Breast epithelium (tissue), 4 donors: ENCODE data around the gene FMNL2. TPM values are rescaled to one million over a fixed set of nuclear protein-coding genes. Genes with fewer than 3 reads are reported as not detected.

ENCODE experiments used
- DNase-seq, 2 donors: peaks; one replicate each; pipeline ENCODE4 v3.0.0-alpha.2; 2019; ENCODE audit warnings: low spot score in 2 of 2
- H3K27ac ChIP-seq, 2 donors: fragments of 200-600 bp; sonication (generic) in 1 of 2; one replicate each; pipeline ENCODE4 v1.5.1; 2016 to 2019; ENCODE audit warnings: mild to moderate bottlenecking in 1 of 2
- H3K27me3 ChIP-seq, 2 donors: fragments of 200-600 bp; sonication (generic) in 1 of 2; one replicate each; pipeline versions ENCODE4 v1.5.1 to v1.6.0; 2017 to 2019; ENCODE audit warnings: control low read depth in 1 of 2, mild to moderate bottlenecking in 1 of 2
- H3K36me3 ChIP-seq: fragments of 200-600 bp; one replicate; pipeline ENCODE4 v1.5.1; 2019
- H3K4me1 ChIP-seq, 2 donors: fragments of 200-600 bp; sonication (generic); one replicate each; pipeline ENCODE4 v1.5.1; 2016 to 2019; ENCODE audit warnings: control low read depth in 1 of 2
- H3K4me3 ChIP-seq, 3 donors: fragments of 200-600 bp; sonication (generic); 1 replicate in 2 of 3; 2 replicates in 1 of 3; pipeline ENCODE4 v1.5.1; 2016 to 2019; ENCODE audit warnings: mild to moderate bottlenecking in 3 of 3, moderate library complexity in 2 of 3
- H3K9me3 ChIP-seq, 2 donors: fragments of 200-600 bp; sonication (generic) in 1 of 2; one replicate each; pipeline ENCODE4 v1.5.1; 2016 to 2019; ENCODE audit warnings: control low read depth in 1 of 2
- POLR2A ChIP-seq: fragments of 450-650 bp; IDR thresholded peaks from one replicate; pipeline ENCODE4 v1.6.1; 2016; ENCODE audit warnings: antibody characterized with exemption, mild to moderate bottlenecking, moderate library complexity
- POLR2AphosphoS5 ChIP-seq, 3 donors: sonication (generic); formaldehyde crosslinking; IDR thresholded peaks; one replicate each; pipeline ENCODE4 v1.6.1; 2017; ENCODE audit warnings: antibody characterized with exemption in 3 of 3
- intact Hi-C: fragments of 100-400 bp; cut with DNase I; formaldehyde crosslinking; loops from one replicate; pipeline ENCODE4 v1.15.1; 2023; ENCODE audit warnings: low total_unique reads
- total RNA-seq, 3 donors: library from RNA; depleted of rRNA; stranded (reverse); fragments of >200 nt; gene quantifications; one replicate each; pipeline ENCODE4 v1.1.0, GENCODE V29; 2016
- TF ChIP-seq, protein P1 (sequence below), 3 donors: fragments of 450-650 bp; IDR thresholded peaks; one replicate each; pipeline ENCODE4 v1.5.1; 2016 to 2017; ENCODE audit warnings: antibody characterized with exemption in 3 of 3, mild to moderate bottlenecking in 3 of 3, moderate library complexity in 3 of 3

Gene FMNL2
- total RNA-seq, 3 donors from 2014 or later = 36.1 to 78.1 (median 40.0) TPM

GRCh38 chr2:152550386-152550785 is 215.4 kb downstream of the FMNL2 start:
- Histone ChIP-seq H3K9me3 (no peaks in the 10 kb centered on the region), H3K4me1 (no peaks in the 10 kb centered on the region), H3K36me3 (no peaks in the 10 kb centered on the region), H3K27ac (no peak overlapping the region), H3K27me3 (no peaks in the 10 kb centered on the region), H3K4me3 (no peak overlapping the region)
- TF ChIP-seq, protein P1, sequence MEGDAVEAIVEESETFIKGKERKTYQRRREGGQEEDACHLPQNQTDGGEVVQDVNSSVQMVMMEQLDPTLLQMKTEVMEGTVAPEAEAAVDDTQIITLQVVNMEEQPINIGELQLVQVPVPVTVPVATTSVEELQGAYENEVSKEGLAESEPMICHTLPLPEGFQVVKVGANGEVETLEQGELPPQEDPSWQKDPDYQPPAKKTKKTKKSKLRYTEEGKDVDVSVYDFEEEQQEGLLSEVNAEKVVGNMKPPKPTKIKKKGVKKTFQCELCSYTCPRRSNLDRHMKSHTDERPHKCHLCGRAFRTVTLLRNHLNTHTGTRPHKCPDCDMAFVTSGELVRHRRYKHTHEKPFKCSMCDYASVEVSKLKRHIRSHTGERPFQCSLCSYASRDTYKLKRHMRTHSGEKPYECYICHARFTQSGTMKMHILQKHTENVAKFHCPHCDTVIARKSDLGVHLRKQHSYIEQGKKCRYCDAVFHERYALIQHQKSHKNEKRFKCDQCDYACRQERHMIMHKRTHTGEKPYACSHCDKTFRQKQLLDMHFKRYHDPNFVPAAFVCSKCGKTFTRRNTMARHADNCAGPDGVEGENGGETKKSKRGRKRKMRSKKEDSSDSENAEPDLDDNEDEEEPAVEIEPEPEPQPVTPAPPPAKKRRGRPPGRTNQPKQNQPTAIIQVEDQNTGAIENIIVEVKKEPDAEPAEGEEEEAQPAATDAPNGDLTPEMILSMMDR (IDR thresholded peaks at IDR 0.05) = no peak
- no peak for TF ChIP-seq POLR2A
- no peak for TF ChIP-seq POLR2AphosphoS5 (IDR thresholded peaks at IDR 0.05)
- intact Hi-C loops = no loop called here
- no peak for DNase-seq

GRCh38 chr2:152552888-152553287 is 217.9 kb downstream of the FMNL2 start:
- intact Hi-C loops = no loop called here
- Histone ChIP-seq H3K27me3 (no peaks in the 10 kb centered on the region), H3K4me1 (no peaks in the 10 kb centered on the region), H3K9me3 (no peaks in the 10 kb centered on the region), H3K4me3 (no peak overlapping the region), H3K27ac (no peak overlapping the region), H3K36me3 (no peaks in the 10 kb centered on the region)
- DNase-seq = no peak
- TF ChIP-seq POLR2A = no peak
- no peak for TF ChIP-seq POLR2AphosphoS5 (IDR thresholded peaks at IDR 0.05)
- TF ChIP-seq, protein P1 (IDR thresholded peaks at IDR 0.05) = no peak

DNA sequence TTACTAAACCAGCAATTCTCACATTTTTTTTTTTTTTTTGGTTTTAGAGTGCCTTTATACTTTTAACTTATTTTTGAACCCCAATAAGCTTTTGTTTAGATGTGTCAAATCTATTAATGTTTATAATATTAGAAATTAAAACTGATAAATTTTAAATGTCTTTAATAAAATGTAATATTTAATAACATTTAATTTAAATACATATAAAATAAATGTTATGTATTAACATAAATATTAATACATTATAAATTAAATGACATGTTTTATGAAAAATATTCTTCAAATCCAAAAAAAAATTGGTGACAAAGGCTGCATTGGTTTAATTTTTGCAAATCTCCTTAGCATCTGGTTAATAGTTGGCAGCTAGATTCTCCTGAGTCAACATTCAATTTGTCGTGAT is 218.5 kb downstream of the FMNL2 start:
- Histone ChIP-seq H3K9me3 (no peaks in the 10 kb centered on the region), H3K27ac (no peak overlapping the region), H3K36me3 (no peaks in the 10 kb centered on the region), H3K27me3 (no peaks in the 10 kb centered on the region), H3K4me1 (no peaks in the 10 kb centered on the region), H3K4me3 (no peak overlapping the region)
- no peak for DNase-seq
- TF ChIP-seq, protein P1 (IDR thresholded peaks at IDR 0.05) = no peak
- TF ChIP-seq POLR2A (no peak), POLR2AphosphoS5 (IDR thresholded peaks at IDR 0.05) (no peak)
- intact Hi-C loops = no loop called here

- no peak for TF ChIP-seq POLR2A
- TF ChIP-seq, protein P1 (IDR thresholded peaks at IDR 0.05) = no peak
- TF ChIP-seq POLR2AphosphoS5 (IDR thresholded peaks at IDR 0.05) = no peak
- H3K4me1 ChIP-seq = no peaks in the 10 kb centered on the region
- no peak overlapping the region for H3K27ac ChIP-seq
- no peaks in the 10 kb centered on the region for H3K9me3 ChIP-seq
- DNase-seq = no peak
- H3K27me3 ChIP-seq = no peaks in the 10 kb centered on the region
- no peak overlapping the region for H3K4me3 ChIP-seq
- intact Hi-C loops = no loop called here
- H3K36me3 ChIP-seq = no peaks in the 10 kb centered on the region
Observed at GRCh38 chr2:152555048-152555447, 220.1 kb downstream of the FMNL2 start.

GRCh38 chr2:152556506-152556905 is 221.5 kb downstream of the FMNL2 start:
- no peak overlapping the region for H3K27ac ChIP-seq
- H3K36me3 ChIP-seq = no peaks in the 10 kb centered on the region
- TF ChIP-seq POLR2AphosphoS5 (IDR thresholded peaks at IDR 0.05) = no peak
- DNase-seq = no peak
- H3K4me3 ChIP-seq = no peak overlapping the region
- H3K27me3 ChIP-seq = no peaks in the 10 kb centered on the region
- H3K9me3 ChIP-seq = no peaks in the 10 kb centered on the region
- H3K4me1 ChIP-seq = no peaks in the 10 kb centered on the region
- intact Hi-C loops = no loop called here
